ENCODE results near the gene CPEB4.

Gene CPEB4

DNA sequence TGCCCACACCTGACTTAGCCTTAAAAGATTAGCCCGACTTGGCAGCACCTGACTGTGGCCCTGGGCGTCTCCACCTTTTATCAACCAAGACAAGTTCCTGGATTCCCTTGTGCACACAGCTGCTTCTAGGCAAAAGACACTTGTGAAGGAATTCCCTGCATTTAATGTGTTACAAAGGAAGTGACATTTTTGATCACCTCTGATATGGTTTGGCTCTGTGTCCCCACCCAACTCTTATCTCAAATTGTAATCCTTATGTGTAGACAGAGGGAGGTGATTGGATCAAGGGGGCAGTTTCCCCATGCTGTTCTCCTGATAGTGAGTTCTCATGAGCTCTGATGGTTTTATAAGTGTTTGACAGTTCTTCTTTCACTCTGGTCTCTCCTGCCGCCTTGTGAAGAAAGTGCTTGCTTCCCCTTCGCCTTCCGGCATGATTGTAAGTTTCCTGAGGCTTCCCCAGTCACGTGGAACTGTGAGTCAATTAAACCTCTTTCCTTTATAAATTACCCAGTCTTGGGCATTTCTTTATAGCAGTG is 2.6 kb upstream of the CPEB4 start:
- H3K4me3 ChIP-seq (replicated peaks; ENCODE audit: low read depth, low read length): no peak overlapping the region
- no peak for DNase-seq (ENCODE audit: extremely low read depth, low read depth)
- TF ChIP-seq, protein P1, sequence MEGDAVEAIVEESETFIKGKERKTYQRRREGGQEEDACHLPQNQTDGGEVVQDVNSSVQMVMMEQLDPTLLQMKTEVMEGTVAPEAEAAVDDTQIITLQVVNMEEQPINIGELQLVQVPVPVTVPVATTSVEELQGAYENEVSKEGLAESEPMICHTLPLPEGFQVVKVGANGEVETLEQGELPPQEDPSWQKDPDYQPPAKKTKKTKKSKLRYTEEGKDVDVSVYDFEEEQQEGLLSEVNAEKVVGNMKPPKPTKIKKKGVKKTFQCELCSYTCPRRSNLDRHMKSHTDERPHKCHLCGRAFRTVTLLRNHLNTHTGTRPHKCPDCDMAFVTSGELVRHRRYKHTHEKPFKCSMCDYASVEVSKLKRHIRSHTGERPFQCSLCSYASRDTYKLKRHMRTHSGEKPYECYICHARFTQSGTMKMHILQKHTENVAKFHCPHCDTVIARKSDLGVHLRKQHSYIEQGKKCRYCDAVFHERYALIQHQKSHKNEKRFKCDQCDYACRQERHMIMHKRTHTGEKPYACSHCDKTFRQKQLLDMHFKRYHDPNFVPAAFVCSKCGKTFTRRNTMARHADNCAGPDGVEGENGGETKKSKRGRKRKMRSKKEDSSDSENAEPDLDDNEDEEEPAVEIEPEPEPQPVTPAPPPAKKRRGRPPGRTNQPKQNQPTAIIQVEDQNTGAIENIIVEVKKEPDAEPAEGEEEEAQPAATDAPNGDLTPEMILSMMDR (IDR thresholded peaks at IDR 0.05; ENCODE audit: low read depth, low read length, missing control alignments): no peak

DNA sequence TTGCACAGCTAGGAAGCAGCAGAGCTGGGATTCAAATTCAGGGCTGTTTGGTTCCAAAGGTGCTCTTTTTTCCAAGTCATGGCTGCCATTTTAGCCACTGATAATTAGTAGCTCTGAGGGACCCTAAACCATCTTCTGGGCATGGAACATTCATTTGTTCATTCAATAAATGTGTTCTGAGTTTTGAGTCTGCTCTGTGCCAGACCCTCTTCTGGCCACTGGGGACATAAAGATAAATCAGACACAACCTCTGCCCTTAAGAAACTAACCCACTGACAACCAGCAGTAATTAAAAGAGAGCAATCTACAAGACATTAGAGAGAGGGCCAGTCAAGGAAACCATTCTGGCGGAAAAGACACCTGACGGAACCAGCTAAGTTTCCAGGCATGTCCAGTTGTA is 2.0 kb upstream of the CPEB4 start:
- no peak overlapping the region for H3K4me3 ChIP-seq (replicated peaks; ENCODE audit: low read depth, low read length)
- no peak for DNase-seq (ENCODE audit: extremely low read depth, low read depth)
- TF ChIP-seq, protein P1 (IDR thresholded peaks at IDR 0.05; ENCODE audit: low read depth, low read length, missing control alignments): no peak

DNA sequence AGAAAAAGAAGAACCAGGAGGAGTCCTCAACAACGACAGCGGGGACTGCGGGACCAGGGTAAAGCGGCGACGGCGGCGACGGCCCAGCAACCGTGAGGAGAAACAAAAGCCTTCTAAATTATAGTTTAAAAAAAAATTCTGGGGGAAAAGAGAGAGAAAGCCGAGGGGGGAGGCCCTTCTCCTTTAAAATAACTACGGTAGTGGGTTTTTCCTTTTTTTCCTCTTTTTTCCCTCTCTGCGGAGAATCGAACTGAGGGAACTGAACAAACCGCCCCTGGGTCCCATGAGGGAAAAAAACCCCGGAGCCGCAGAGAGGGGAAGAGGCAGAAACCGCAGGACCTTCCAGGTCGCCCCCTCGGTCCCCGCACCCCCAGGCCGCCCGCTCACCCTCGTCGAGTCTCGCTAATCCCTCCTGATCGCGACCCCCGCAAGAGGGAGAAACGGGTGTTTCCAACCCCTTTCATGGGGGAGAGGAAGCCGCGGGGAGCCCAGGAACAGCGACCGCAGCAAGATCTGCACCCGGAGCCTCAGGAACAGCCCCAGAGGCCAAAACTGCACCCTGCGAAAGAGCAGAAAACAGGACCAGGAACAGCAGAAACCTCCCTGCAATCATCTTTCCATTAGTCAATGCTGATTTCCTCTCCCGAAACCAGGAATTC is 453 bp downstream of the CPEB4 start:
- no peak for DNase-seq (ENCODE audit: extremely low read depth, low read depth)
- H3K4me3 ChIP-seq (replicated peaks; ENCODE audit: low read depth, low read length): peak overlapping the region; percentile 69
- TF ChIP-seq, protein P1 (IDR thresholded peaks at IDR 0.05; ENCODE audit: low read depth, low read length, missing control alignments): no peak

DNA sequence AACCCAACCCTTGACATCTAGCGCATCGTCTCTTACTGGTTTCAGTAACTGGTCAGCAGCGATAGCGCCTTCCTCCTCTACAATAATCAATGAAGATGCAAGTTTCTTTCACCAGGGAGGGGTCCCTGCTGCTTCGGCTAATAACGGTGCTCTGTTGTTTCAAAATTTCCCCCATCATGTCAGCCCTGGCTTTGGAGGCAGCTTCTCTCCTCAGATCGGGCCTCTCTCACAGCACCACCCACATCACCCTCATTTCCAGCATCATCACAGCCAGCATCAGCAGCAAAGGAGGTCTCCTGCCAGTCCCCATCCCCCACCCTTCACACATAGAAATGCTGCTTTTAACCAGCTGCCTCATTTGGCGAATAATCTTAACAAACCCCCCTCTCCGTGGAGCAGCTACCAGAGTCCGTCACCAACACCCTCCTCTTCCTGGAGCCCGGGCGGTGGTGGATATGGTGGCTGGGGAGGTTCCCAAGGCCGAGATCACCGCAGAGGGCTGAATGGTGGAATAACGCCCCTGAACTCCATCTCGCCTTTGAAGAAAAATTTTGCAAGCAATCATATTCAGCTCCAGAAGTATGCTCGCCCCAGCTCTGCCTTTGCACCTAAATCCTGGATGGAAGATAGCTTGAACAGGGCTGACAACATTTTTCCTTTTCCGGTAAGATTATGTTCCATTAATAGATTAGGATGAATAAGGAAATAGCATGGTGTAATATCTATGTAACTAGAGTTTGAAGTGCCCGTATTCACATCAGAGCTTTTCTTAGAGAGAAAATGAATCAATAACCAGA is 2.2 kb downstream of the CPEB4 start:
- H3K4me3 ChIP-seq (replicated peaks; ENCODE audit: low read depth, low read length): peak overlapping the region; percentile 34
- TF ChIP-seq, protein P1 (IDR thresholded peaks at IDR 0.05; ENCODE audit: low read depth, low read length, missing control alignments): no peak
- no peak for DNase-seq (ENCODE audit: extremely low read depth, low read depth)

DNA sequence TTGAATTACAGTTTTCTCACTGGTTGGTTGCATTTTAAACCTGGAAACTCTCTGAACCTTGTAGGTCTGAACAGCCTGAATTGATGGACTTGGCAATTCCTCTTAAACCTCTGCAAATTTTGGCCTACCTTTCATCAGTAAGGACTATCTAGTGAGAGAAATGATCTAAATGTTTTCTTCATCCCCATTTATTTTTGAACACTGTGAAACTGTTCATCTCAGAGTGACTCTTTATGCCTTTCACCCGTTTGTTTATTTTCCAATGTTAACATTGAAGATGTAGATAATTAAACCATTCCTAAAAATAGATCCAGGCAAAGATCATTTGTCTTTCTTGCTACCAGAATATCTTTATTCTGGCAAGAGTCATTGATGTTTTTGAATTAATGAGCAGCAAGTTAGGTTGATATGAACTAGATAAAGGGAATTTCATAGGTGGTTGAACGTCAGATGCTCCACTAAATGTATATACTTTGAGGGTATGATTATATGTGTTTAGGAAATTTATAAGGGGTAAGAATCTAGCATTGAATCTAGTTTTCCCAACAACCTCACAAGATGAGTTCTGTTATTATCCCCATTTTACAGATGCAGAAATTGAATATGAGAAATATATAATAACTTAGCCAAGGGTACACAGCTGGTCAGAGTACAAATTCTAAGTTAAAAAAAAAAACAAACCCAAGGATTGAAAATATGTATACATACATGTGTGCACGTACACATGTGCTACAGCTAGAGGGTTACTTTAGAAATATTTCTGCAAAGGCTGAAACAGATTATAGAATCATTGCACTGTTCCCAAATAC is 3.4 kb downstream of the CPEB4 start:
- no peak overlapping the region; the same call in 1 of the 2 replicates for H3K4me3 ChIP-seq (replicated peaks; ENCODE audit: low read depth, low read length)
- DNase-seq (ENCODE audit: extremely low read depth, low read depth): no peak
- TF ChIP-seq, protein P1 (IDR thresholded peaks at IDR 0.05; ENCODE audit: low read depth, low read length, missing control alignments): no peak

DNA sequence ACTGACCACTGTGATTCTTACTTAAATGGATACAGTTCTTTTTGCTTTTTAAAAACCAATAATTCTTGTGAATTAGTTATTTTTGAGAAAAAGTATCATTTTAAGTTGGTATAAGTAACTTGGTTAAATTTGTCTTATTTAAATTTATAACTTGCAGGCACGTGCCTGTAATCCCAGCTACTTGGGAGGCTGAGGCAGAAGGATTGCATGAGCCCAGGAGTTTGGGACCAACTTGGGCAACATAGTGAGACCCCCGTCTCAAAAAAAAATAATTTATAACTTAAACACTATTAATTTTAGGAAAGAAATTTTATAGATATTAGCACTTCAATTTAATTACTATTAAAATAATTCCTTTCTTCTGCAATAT is 5.0 kb downstream of the CPEB4 start:
- H3K4me3 ChIP-seq (replicated peaks; ENCODE audit: low read depth, low read length): no peak overlapping the region
- no peak for DNase-seq (ENCODE audit: extremely low read depth, low read depth)
- TF ChIP-seq, protein P1 (IDR thresholded peaks at IDR 0.05; ENCODE audit: low read depth, low read length, missing control alignments): no peak
